ENCODE data around the gene GMDS. TPM values are rescaled to one million over a fixed set of nuclear protein-coding genes. Genes with fewer than 3 reads are reported as not detected.

The GMDS gene
- total RNA-seq, 1 donor from 2014 or later, result 30.1 TPM

DNA sequence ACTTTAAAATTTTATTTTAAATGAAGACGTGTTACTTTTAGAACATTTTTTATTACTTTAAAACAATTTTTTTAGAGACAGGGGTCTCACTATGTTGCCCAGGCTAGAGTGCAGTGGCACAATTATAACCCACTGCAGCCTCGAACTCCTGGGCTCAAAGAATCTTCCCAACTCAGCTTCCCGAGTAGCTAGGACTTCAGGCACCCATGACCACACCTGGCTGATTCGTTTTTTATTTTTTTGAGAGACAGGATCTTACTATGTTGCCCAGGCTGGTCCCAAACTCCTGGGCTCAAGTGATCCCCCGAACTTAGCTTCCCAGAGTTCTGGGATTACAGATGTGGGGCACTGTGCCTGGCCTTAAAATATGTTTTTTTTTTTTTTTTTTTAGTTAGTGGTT lies 287.7 kb downstream of the GMDS start:
- intact Hi-C loops (cut with micrococcal nuclease), result no loop called here
- Mint-ChIP-seq H3K9me3 (no peaks in the 10 kb centered on the region), H3K36me3 (ENCODE audit: low read depth) (peaks cover 15% of the 10 kb centered on the region), H3K27me3 (no peaks in the 10 kb centered on the region), H3K27ac (no peak overlapping the region), H3K4me3 (no peak overlapping the region), H3K4me1 (no peaks in the 10 kb centered on the region)
- ATAC-seq (ENCODE audit: low read depth), result no peak
- TF ChIP-seq, protein P1, sequence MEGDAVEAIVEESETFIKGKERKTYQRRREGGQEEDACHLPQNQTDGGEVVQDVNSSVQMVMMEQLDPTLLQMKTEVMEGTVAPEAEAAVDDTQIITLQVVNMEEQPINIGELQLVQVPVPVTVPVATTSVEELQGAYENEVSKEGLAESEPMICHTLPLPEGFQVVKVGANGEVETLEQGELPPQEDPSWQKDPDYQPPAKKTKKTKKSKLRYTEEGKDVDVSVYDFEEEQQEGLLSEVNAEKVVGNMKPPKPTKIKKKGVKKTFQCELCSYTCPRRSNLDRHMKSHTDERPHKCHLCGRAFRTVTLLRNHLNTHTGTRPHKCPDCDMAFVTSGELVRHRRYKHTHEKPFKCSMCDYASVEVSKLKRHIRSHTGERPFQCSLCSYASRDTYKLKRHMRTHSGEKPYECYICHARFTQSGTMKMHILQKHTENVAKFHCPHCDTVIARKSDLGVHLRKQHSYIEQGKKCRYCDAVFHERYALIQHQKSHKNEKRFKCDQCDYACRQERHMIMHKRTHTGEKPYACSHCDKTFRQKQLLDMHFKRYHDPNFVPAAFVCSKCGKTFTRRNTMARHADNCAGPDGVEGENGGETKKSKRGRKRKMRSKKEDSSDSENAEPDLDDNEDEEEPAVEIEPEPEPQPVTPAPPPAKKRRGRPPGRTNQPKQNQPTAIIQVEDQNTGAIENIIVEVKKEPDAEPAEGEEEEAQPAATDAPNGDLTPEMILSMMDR (IDR thresholded peaks at IDR 0.05), result no peak
- POLR2A ChIA-PET, result no interaction called here
- CTCF ChIA-PET, result no interaction called here
- no peak for DNase-seq

DNA sequence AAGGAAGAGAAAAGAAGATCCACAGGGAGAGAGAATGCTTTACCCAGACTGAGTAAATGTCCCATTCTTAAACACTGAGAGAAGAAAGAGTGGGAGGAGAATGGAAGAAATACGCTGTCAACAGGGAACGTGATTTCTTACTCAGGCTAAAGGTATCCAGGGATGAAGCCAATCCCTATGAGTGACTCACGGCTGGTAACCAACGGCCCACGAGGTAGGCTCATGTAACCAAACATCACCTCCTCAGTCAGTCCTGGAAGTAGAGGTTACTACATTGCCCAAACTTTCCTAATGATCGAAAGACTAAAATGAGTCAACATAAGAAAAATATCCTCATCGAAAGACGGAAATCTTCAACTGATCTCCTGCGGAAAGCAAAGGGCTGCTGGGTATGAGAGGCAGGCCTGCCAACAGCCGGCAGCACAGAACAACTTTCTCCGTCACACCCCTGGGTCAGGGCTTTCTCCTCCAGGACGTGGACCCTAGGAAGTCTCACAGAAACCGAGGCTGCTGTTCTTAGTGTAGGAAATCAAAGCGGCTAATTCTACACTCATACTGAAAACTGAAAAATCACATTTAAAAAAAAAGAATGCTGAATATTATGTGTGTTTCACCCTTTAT lies 292.6 kb downstream of the GMDS start:
- ATAC-seq (ENCODE audit: low read depth) (no peak), DNase-seq (no peak)
- H3K4me1 Mint-ChIP-seq, result no peaks in the 10 kb centered on the region
- intact Hi-C loops (cut with micrococcal nuclease), result no loop called here
- TF ChIP-seq, protein P1 (IDR thresholded peaks at IDR 0.05), result no peak
- ChIA-PET POLR2A (no interaction called here), CTCF (no interaction called here)
- no peak overlapping the region for H3K4me3 Mint-ChIP-seq
- peaks cover 9% of the 10 kb centered on the region for H3K36me3 Mint-ChIP-seq (ENCODE audit: low read depth)
- H3K9me3 Mint-ChIP-seq, result no peaks in the 10 kb centered on the region
- no peak overlapping the region for H3K27ac Mint-ChIP-seq
- no peaks in the 10 kb centered on the region for H3K27me3 Mint-ChIP-seq

DNA sequence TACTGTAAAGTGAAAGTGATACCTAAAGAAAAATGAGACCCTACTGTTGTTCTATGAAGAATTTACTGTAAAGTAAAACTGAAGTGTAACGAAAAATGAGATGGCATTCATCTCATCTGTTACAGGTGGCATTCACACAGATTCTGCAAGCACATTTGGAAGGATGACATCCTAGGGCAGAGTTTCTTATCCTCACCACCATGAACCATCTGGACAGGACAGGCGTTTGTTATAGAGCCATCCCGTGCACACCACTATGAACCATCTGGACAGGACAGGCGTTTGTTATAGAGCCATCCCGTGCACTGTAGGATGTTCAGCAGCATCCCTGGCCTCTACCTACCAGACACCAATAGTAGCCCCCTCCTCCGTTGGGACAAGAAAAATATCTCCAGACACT lies 294.8 kb downstream of the GMDS start:
- Mint-ChIP-seq H3K36me3 (ENCODE audit: low read depth) (peaks cover 8% of the 10 kb centered on the region), H3K27me3 (no peaks in the 10 kb centered on the region), H3K27ac (no peak overlapping the region), H3K4me3 (no peak overlapping the region), H3K4me1 (no peaks in the 10 kb centered on the region), H3K9me3 (no peaks in the 10 kb centered on the region)
- ATAC-seq (ENCODE audit: low read depth), result no peak
- TF ChIP-seq, protein P1 (IDR thresholded peaks at IDR 0.05), result no peak
- intact Hi-C loops (cut with micrococcal nuclease), result no loop called here
- ChIA-PET POLR2A (no interaction called here), CTCF (no interaction called here)
- DNase-seq, result no peak

DNA sequence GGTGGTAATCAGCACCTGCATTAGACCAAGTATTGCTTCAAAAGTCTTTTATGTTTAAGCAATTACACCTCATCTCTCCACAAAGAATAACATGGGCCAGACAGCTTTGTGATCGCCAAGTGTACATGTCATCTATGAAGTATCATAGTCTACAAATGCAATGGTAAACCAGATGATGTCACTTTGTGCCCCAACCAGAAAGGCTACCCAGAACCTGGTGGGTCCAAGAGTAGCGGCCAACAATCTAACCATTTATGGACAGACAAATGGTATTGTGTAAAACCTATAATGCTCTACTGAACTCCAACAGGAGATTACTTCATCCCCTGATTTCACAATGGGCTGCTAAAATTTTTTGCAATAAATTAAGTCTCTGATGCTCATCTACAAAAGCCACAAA lies 295.9 kb downstream of the GMDS start:
- no peak for ATAC-seq (ENCODE audit: low read depth)
- H3K27ac Mint-ChIP-seq, result no peak overlapping the region
- peaks cover 8% of the 10 kb centered on the region for H3K36me3 Mint-ChIP-seq (ENCODE audit: low read depth)
- no peaks in the 10 kb centered on the region for H3K9me3 Mint-ChIP-seq
- no peak for DNase-seq
- H3K4me1 Mint-ChIP-seq, result no peaks in the 10 kb centered on the region
- TF ChIP-seq, protein P1 (IDR thresholded peaks at IDR 0.05), result no peak
- intact Hi-C loops (cut with micrococcal nuclease), result no loop called here
- ChIA-PET POLR2A (no interaction called here), CTCF (no interaction called here)
- H3K4me3 Mint-ChIP-seq, result no peak overlapping the region
- no peaks in the 10 kb centered on the region for H3K27me3 Mint-ChIP-seq

DNA sequence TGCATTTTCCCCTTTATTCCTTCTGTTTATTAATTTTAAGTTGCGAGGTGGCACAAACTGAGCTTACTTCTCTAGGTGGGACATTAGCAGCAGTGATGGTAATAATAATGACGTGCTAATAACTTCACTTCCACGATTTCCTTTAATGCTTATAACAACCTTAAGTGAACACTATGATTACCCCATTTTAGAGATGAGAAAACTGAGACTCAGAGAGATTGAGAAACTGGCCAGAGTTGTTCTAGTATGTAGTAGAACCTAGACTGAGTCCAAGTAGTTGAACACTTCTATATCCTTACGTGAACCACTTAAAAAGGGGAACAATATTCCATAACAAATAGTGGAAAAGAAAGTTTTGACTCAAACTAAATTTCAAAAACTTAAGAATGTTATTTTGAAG lies 297.5 kb downstream of the GMDS start:
- Mint-ChIP-seq H3K4me1 (no peaks in the 10 kb centered on the region), H3K36me3 (ENCODE audit: low read depth) (peaks cover 8% of the 10 kb centered on the region), H3K9me3 (no peaks in the 10 kb centered on the region), H3K27me3 (no peaks in the 10 kb centered on the region), H3K4me3 (no peak overlapping the region), H3K27ac (no peak overlapping the region)
- DNase-seq (no peak), ATAC-seq (ENCODE audit: low read depth) (no peak)
- intact Hi-C loops (cut with micrococcal nuclease), result no loop called here
- ChIA-PET POLR2A (no interaction called here), CTCF (interaction anchor here (0.6 kb wide), 1 partner anchor 42 kb away, joined by 3 read pairs; no protein-coding TSS in a partner anchor)
- TF ChIP-seq, protein P1 (IDR thresholded peaks at IDR 0.05), result no peak
